ENCODE measurements around the gene HTT-AS. TPM values are rescaled to one million over a fixed set of nuclear protein-coding genes. Genes with fewer than 3 reads are reported as not detected.

HTT-AS gene
- total RNA-seq, 6 donors from 2014 or later: not detected

Small RNA genes lying within 50 kb of the gene (small RNA-seq; reads per million reads assigned to genes)
- 0 reads per million in 4 donors for gene RF02134
- gene RF02135: 0 reads per million in 4 donors
- gene RNU6-204P: 0 reads per million in 4 donors

Other genes with a start within 250 kb of the HTT-AS start
- gene ADD1, start 230.7 kb downstream of the HTT-AS start, total RNA-seq: 100 to 1,000 TPM; 184 to 651 (median 290) TPM
- 10 to 100 TPM; 17.2 to 30.4 (median 22.4) TPM for gene NOP14, start 111.1 kb downstream of the HTT-AS start, total RNA-seq
- 10 to 100 TPM in 1 of 6 donors, 1 to 10 TPM in 5; 3.3 to 10.4 (median 4.7) TPM for gene GRK4, start 111.0 kb downstream of the HTT-AS start, total RNA-seq
- gene HTT, start 143 bp upstream of the HTT-AS start, total RNA-seq: 100 to 1,000 TPM in 2 of 6 donors, 10 to 100 TPM in 4; 55.4 to 170 (median 81.5) TPM
- gene MSANTD1, start 174.6 kb upstream of the HTT-AS start, total RNA-seq: 1 to 10 TPM in 5 of 6 donors, under 1 TPM in 1; 1.00 to 7.3 (median 1.8) TPM
- gene RGS12, start 218.5 kb upstream of the HTT-AS start, total RNA-seq: 100 to 1,000 TPM in 1 of 6 donors, 10 to 100 TPM in 5; 17.8 to 124 (median 49.7) TPM